Kidney epithelial cell (primary cell): Measurements from ENCODE around the gene FBXW11. TPM values are rescaled to one million over a fixed set of nuclear protein-coding genes. Genes with fewer than 3 reads are reported as not detected.
"Not testable (repeated sequence)": the region's sequence is repeated elsewhere in the genome, so short reads cannot be mapped to it uniquely, and the experiment has no call there.

Experiments
- DNase-seq: peaks from one replicate; pipeline ENCODE4 v3.0.0-alpha.2; 2010; ENCODE audit warnings: low read depth
- H3K27me3 ChIP-seq: 2 replicates; pipeline ENCODE4 v1.6.0; 2011; ENCODE audit warnings: low read length; ENCODE audit not compliant: control insufficient read depth, insufficient read depth
- H3K36me3 ChIP-seq: 2 replicates; pipeline ENCODE4 v1.5.1; 2011; ENCODE audit warnings: low read length; ENCODE audit not compliant: control insufficient read depth, insufficient read depth
- H3K4me3 ChIP-seq: 2 replicates; pipeline ENCODE4 v1.5.1; 2011; ENCODE audit warnings: low read depth, mild to moderate bottlenecking, control low read depth, low read length
- total RNA-seq: library from RNA; depleted of rRNA; stranded (reverse); fragments of >200 nt; gene quantifications from 2 replicates; pipeline ENCODE4 v1.2.3, GENCODE V29; 2015
- TF ChIP-seq, protein P1 (sequence below): IDR thresholded peaks from 2 replicates; pipeline ENCODE4 v1.5.1; 2011; ENCODE audit warnings: mild to moderate bottlenecking, moderate library complexity, low read length, control low read depth, inconsistent platforms; ENCODE audit not compliant: insufficient read depth, poor library complexity, severe bottlenecking

The FBXW11 gene
- total RNA-seq, 1 donor from 2014 or later = 75.1 TPM

DNA sequence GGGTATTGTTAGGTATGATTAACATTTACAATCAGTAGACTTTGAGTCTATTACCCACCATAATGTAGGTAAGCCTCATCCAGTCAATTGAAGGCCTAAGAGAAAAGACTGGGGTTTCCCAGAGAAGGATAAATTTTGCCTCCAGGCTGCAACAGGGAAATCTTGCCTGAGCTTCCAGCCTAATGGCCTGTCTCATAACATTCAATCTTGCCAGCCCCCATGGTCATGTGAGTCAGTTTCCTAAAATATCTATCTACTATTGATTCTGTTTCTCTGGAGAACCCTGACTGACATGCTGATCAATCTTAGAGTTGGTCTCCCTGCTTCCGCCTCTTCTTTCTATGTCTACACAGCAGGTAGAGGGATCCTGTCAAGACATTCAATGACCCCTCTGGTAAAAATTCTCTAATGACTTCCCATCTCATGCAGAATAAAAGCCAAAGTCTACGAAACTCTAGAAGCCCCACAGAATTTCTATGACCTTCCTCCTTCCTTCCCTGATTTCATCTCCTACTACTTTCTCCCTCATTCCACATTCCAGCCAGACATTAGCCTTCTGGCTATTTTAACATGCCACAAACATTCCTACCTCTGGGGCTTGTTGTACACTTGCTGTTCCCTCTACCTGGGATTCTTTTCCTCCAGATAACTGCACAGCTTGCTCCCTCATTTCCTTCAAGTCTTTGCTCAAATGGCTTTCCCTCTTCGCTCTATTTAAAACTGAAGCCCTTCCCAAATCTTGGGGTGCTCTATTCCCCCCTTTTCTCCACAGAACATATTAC is 60.2 kb downstream of the FBXW11 start:
- H3K36me3 ChIP-seq = no peaks in the 10 kb centered on the region
- TF ChIP-seq, protein P1, sequence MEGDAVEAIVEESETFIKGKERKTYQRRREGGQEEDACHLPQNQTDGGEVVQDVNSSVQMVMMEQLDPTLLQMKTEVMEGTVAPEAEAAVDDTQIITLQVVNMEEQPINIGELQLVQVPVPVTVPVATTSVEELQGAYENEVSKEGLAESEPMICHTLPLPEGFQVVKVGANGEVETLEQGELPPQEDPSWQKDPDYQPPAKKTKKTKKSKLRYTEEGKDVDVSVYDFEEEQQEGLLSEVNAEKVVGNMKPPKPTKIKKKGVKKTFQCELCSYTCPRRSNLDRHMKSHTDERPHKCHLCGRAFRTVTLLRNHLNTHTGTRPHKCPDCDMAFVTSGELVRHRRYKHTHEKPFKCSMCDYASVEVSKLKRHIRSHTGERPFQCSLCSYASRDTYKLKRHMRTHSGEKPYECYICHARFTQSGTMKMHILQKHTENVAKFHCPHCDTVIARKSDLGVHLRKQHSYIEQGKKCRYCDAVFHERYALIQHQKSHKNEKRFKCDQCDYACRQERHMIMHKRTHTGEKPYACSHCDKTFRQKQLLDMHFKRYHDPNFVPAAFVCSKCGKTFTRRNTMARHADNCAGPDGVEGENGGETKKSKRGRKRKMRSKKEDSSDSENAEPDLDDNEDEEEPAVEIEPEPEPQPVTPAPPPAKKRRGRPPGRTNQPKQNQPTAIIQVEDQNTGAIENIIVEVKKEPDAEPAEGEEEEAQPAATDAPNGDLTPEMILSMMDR = no peak
- no peaks in the 10 kb centered on the region for H3K27me3 ChIP-seq
- DNase-seq = no peak
- H3K4me3 ChIP-seq = no peak overlapping the region

DNA sequence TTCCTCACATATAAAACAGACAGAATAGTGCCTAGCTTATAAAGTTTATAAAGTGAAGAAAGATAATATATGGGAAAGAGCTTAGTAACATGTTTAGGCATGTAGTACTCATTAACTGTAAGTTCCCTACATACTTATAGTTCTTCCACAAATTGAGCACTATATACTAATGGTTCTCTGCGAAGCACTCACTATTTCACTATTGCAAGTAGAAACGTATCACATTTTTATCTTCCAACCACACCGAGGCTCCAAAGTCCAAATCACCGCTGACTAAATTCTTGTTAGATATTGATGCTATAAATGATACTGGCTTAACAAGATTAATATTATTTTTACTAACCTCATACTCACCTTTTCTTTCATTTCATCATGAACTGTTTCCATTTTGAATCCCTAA is 61.0 kb downstream of the FBXW11 start:
- DNase-seq = no peak
- no peaks in the 10 kb centered on the region for H3K36me3 ChIP-seq
- H3K27me3 ChIP-seq = no peaks in the 10 kb centered on the region
- no peak overlapping the region for H3K4me3 ChIP-seq
- TF ChIP-seq, protein P1 = no peak

DNA sequence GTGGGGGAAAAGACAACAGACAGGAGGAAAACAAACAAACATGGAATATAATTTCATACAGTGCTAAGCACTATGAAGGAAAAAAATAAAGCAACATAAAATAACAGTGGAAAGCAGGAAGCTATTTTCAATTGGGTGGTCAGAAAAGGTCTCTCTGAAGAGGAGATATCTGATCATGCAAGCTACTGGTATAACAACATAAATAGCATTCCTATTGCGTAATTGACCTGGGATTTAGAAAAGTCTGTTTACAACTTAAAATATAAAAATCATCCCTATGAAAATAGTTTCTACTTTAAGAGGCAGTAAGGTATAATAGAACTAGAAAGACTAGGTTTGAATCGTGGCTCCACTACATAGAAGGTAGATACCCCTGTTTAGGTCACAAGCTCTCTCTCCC is 61.4 kb downstream of the FBXW11 start:
- TF ChIP-seq, protein P1 = no peak
- Histone ChIP-seq H3K36me3 (no peaks in the 10 kb centered on the region), H3K27me3 (no peaks in the 10 kb centered on the region), H3K4me3 (no peak overlapping the region)
- no peak for DNase-seq

DNA sequence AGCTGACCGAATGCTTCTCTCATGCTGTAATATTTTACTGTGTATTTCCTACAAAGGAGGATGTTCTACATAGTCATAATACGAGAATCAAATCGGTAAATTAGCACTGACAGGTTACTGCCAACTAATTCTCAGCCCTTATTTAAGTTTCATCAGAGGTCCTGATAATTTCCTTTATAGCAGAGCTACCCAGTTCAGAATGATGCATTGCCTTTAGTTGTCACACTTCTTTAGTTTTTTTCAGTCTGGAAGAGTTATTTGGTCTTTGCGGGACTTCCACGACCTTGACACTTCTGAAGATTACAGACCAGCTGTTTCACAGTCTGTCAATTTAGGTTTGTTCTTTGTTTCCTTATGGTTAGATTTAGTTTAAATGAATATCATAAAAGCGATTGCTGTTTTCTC is 64.3 kb downstream of the FBXW11 start:
- not testable (repeated sequence) for H3K4me3 ChIP-seq, H3K27me3 ChIP-seq, H3K36me3 ChIP-seq, DNase-seq

- not testable (repeated sequence) for H3K36me3 ChIP-seq, DNase-seq, H3K27me3 ChIP-seq, H3K4me3 ChIP-seq
These were observed 64.8 kb downstream of the FBXW11 start for GRCh38 chr5:171941675-171942074.

DNA sequence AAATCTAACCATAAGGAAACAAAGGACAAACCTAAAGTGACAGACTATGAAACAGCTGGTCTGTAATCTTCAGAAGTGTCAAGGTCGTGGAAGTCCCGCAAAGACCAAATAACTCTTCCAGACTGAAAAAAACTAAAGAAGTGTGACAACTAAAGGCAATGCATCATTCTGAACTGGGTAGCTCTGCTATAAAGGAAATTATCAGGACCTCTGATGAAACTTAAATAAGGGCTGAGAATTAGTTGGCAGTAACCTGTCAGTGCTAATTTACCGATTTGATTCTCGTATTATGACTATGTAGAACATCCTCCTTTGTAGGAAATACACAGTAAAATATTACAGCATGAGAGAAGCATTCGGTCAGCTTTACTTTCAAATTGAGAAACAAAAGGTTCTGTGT is 65.2 kb downstream of the FBXW11 start:
- not testable (repeated sequence) for H3K4me3 ChIP-seq, H3K36me3 ChIP-seq, DNase-seq, H3K27me3 ChIP-seq

GRCh38 chr5:171939951-171940350 is 66.5 kb downstream of the FBXW11 start:
- TF ChIP-seq, protein P1 = no peak
- Histone ChIP-seq H3K36me3 (no peaks in the 10 kb centered on the region), H3K27me3 (no peaks in the 10 kb centered on the region), H3K4me3 (no peak overlapping the region)
- no peak for DNase-seq
